ENCODE measurements around the gene RPL39.

DNA sequence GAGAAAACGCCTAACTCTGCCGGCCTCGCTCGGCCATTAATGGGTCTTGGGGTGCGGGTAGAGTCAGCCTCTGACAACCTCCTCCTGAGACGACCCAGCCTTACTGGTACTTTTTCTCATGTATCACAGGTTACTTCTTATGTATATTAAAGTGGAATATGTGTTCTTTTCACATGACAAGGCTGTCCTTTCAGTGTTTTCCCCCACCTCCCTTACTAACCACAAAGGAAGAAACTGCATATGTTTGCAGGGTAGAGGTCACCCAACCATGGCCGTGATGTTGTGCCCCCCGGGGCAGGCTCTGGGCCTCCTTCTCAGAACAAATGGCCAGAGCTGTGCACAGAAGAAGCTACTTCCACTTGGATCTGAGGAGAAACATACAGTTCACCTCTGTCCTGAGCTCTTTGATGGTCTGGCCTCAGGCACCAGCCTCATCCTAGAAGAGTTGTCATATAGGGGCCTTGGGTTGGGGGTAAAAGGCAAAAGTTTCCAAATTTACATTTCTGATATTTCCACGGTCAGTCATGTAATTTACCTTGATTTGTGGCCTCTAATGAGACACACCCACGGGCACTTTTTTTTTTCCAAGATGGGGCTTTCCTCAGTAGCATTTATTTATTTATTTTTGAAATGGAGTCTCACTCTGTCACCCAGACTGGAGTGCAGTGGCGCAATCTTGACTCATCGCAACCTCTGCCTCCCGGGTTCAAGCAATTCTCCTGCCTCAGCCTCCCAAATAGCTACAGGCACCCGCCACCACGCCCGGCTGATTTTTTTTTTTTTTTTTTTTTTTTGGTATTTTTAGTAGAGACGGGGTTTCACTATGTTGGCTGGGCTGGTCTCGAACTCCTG is 31.2 kb downstream of the RPL39 start:
- no peak for TF ChIP-seq CTCF (IDR thresholded peaks at IDR 0.05)
- no peak for TF ChIP-seq POLR2A (IDR thresholded peaks at IDR 0.05)
- TF ChIP-seq POLR2AphosphoS5 (IDR thresholded peaks at IDR 0.05) = no peak
